Stimulated activated naive CD8-positive, alpha-beta T cell treated with anti-CD3 and anti-CD28 coated beads, Interleukin-15, Interleukin-2, amounts not matched to agents 100 ng/mL and 50 ng/mL, for 24 hours (primary cell): Measurements from ENCODE around the gene AFF2.

Experiments used
- H3K27ac Mint-ChIP-seq: one replicate; pipeline ENCODE4 v1.8.0; 2021; ENCODE audit warnings: mild to moderate bottlenecking, mixed read lengths
- H3K27me3 Mint-ChIP-seq: one replicate; pipeline ENCODE4 v1.8.0; 2021; ENCODE audit warnings: mixed read lengths
- H3K36me3 Mint-ChIP-seq: one replicate; pipeline ENCODE4 v1.8.0; 2021; ENCODE audit warnings: low read depth, mixed read lengths
- H3K4me1 Mint-ChIP-seq: one replicate; pipeline ENCODE4 v1.8.0; 2021; ENCODE audit warnings: low read depth, mixed read lengths
- H3K4me3 Mint-ChIP-seq: one replicate; pipeline ENCODE4 v1.8.0; 2021; ENCODE audit warnings: mild to moderate bottlenecking, mixed read lengths
- H3K9me3 Mint-ChIP-seq: one replicate; pipeline ENCODE4 v1.8.0; 2021; ENCODE audit warnings: mixed read lengths

The AFF2 gene

GRCh38 chrX:148517176-148517575 is 16.8 kb downstream of the AFF2 start:
- H3K4me3 Mint-ChIP-seq: no peak overlapping the region
- H3K9me3 Mint-ChIP-seq: no peaks in the 10 kb centered on the region
- no peak overlapping the region for H3K27ac Mint-ChIP-seq
- H3K36me3 Mint-ChIP-seq: no peaks in the 10 kb centered on the region
- H3K27me3 Mint-ChIP-seq: no peaks in the 10 kb centered on the region
- no peaks in the 10 kb centered on the region for H3K4me1 Mint-ChIP-seq

- Mint-ChIP-seq H3K27me3 (no peaks in the 10 kb centered on the region), H3K27ac (no peak overlapping the region), H3K4me3 (no peak overlapping the region), H3K4me1 (no peaks in the 10 kb centered on the region), H3K36me3 (no peaks in the 10 kb centered on the region), H3K9me3 (no peaks in the 10 kb centered on the region)
Observed at GRCh38 chrX:148522006-148522405, 21.6 kb downstream of the AFF2 start.

- Mint-ChIP-seq H3K4me1 (no peaks in the 10 kb centered on the region), H3K4me3 (no peak overlapping the region), H3K36me3 (no peaks in the 10 kb centered on the region), H3K27me3 (no peaks in the 10 kb centered on the region), H3K9me3 (no peaks in the 10 kb centered on the region), H3K27ac (no peak overlapping the region)
Observed at GRCh38 chrX:148523303-148524080, 23.1 kb downstream of the AFF2 start.

GRCh38 chrX:148530464-148531077 is 30.2 kb downstream of the AFF2 start:
- H3K27me3 Mint-ChIP-seq: no peaks in the 10 kb centered on the region
- H3K4me1 Mint-ChIP-seq: no peaks in the 10 kb centered on the region
- H3K36me3 Mint-ChIP-seq: no peaks in the 10 kb centered on the region
- no peaks in the 10 kb centered on the region for H3K9me3 Mint-ChIP-seq
- no peak overlapping the region for H3K4me3 Mint-ChIP-seq
- H3K27ac Mint-ChIP-seq: no peak overlapping the region

- H3K27me3 Mint-ChIP-seq: no peaks in the 10 kb centered on the region
- no peaks in the 10 kb centered on the region for H3K4me1 Mint-ChIP-seq
- no peak overlapping the region for H3K27ac Mint-ChIP-seq
- no peaks in the 10 kb centered on the region for H3K36me3 Mint-ChIP-seq
- no peaks in the 10 kb centered on the region for H3K9me3 Mint-ChIP-seq
- no peak overlapping the region for H3K4me3 Mint-ChIP-seq
Observed at GRCh38 chrX:148534291-148534690, 33.9 kb downstream of the AFF2 start.

GRCh38 chrX:148535639-148536038 is 35.2 kb downstream of the AFF2 start:
- Mint-ChIP-seq H3K4me1 (no peaks in the 10 kb centered on the region), H3K27me3 (no peaks in the 10 kb centered on the region), H3K9me3 (no peaks in the 10 kb centered on the region), H3K4me3 (no peak overlapping the region), H3K27ac (no peak overlapping the region), H3K36me3 (no peaks in the 10 kb centered on the region)

GRCh38 chrX:148536961-148537360 is 36.5 kb downstream of the AFF2 start:
- H3K27me3 Mint-ChIP-seq: no peaks in the 10 kb centered on the region
- no peaks in the 10 kb centered on the region for H3K9me3 Mint-ChIP-seq
- no peaks in the 10 kb centered on the region for H3K4me1 Mint-ChIP-seq

GRCh38 chrX:148537556-148538182 is 37.3 kb downstream of the AFF2 start:
- no peaks in the 10 kb centered on the region for H3K36me3 Mint-ChIP-seq
- H3K4me1 Mint-ChIP-seq: no peaks in the 10 kb centered on the region
- H3K9me3 Mint-ChIP-seq: no peaks in the 10 kb centered on the region
- no peak overlapping the region for H3K27ac Mint-ChIP-seq
- no peak overlapping the region for H3K4me3 Mint-ChIP-seq
- no peaks in the 10 kb centered on the region for H3K27me3 Mint-ChIP-seq

More at GRCh38 chrX:148536961-148537360, 36.5 kb downstream of the AFF2 start:
- H3K4me3 Mint-ChIP-seq: no peak overlapping the region
- H3K27ac Mint-ChIP-seq: no peak overlapping the region
- no peaks in the 10 kb centered on the region for H3K36me3 Mint-ChIP-seq

GRCh38 chrX:148538582-148538981 is 38.2 kb downstream of the AFF2 start:
- H3K27me3 Mint-ChIP-seq: no peaks in the 10 kb centered on the region
- H3K36me3 Mint-ChIP-seq: no peaks in the 10 kb centered on the region
- H3K9me3 Mint-ChIP-seq: no peaks in the 10 kb centered on the region
- H3K4me3 Mint-ChIP-seq: no peak overlapping the region
- no peaks in the 10 kb centered on the region for H3K4me1 Mint-ChIP-seq
- H3K27ac Mint-ChIP-seq: no peak overlapping the region

GRCh38 chrX:148540114-148540513 is 39.7 kb downstream of the AFF2 start:
- no peak overlapping the region for H3K27ac Mint-ChIP-seq
- no peaks in the 10 kb centered on the region for H3K27me3 Mint-ChIP-seq
- no peaks in the 10 kb centered on the region for H3K4me1 Mint-ChIP-seq
- H3K9me3 Mint-ChIP-seq: no peaks in the 10 kb centered on the region
- H3K36me3 Mint-ChIP-seq: no peaks in the 10 kb centered on the region
- H3K4me3 Mint-ChIP-seq: no peak overlapping the region

GRCh38 chrX:148540671-148541583 is 40.5 kb downstream of the AFF2 start:
- no peaks in the 10 kb centered on the region for H3K4me1 Mint-ChIP-seq
- no peaks in the 10 kb centered on the region for H3K9me3 Mint-ChIP-seq
- H3K4me3 Mint-ChIP-seq: no peak overlapping the region
- no peak overlapping the region for H3K27ac Mint-ChIP-seq
- no peaks in the 10 kb centered on the region for H3K36me3 Mint-ChIP-seq
- no peaks in the 10 kb centered on the region for H3K27me3 Mint-ChIP-seq

- Mint-ChIP-seq H3K4me3 (no peak overlapping the region), H3K27ac (no peak overlapping the region), H3K9me3 (no peaks in the 10 kb centered on the region), H3K4me1 (no peaks in the 10 kb centered on the region), H3K27me3 (no peaks in the 10 kb centered on the region), H3K36me3 (no peaks in the 10 kb centered on the region)
Observed at GRCh38 chrX:148541584-148541940, 41.1 kb downstream of the AFF2 start.

GRCh38 chrX:148542481-148543255 is 42.3 kb downstream of the AFF2 start:
- no peak overlapping the region for H3K27ac Mint-ChIP-seq
- no peaks in the 10 kb centered on the region for H3K4me1 Mint-ChIP-seq
- H3K4me3 Mint-ChIP-seq: no peak overlapping the region
- H3K27me3 Mint-ChIP-seq: no peaks in the 10 kb centered on the region
- H3K36me3 Mint-ChIP-seq: no peaks in the 10 kb centered on the region
- H3K9me3 Mint-ChIP-seq: no peaks in the 10 kb centered on the region

GRCh38 chrX:148552775-148553174 is 52.4 kb downstream of the AFF2 start:
- Mint-ChIP-seq H3K27ac (no peak overlapping the region), H3K27me3 (no peaks in the 10 kb centered on the region), H3K4me3 (no peak overlapping the region), H3K36me3 (no peaks in the 10 kb centered on the region), H3K9me3 (no peaks in the 10 kb centered on the region), H3K4me1 (peaks cover 8% of the 10 kb centered on the region)
